ENCODE data around the gene ZNF333.

- no peak for TF ChIP-seq CTCF (IDR thresholded peaks at IDR 0.05)
- TF ChIP-seq POLR2AphosphoS5 (IDR thresholded peaks at IDR 0.05; ENCODE audit: insufficient read depth in 1 of 2, low read depth in 1 of 2), result no peak
Observed at GRCh38 chr19:14683439-14683838, 6.4 kb upstream of the ZNF333 start.
